Pancreas (tissue), 10 donors: ENCODE data around the gene IRX4. TPM values are rescaled to one million over a fixed set of nuclear protein-coding genes. Genes with fewer than 3 reads are reported as not detected.
A peak's percentile ranks its signal among the peaks of the same experiment; 100 is the strongest.

ENCODE experiments used
- ATAC-seq, 4 donors: fragments of 200-7000 bp; cut with Tn5 transposase; one replicate each; pipeline versions ENCODE4 v1.8.0 to v1.9.1; 2020; ENCODE audit warnings: mild to moderate bottlenecking in 4 of 4, moderate library complexity in 4 of 4
- DNase-seq, 6 donors: peaks; one replicate each; pipeline ENCODE4 v3.0.0-alpha.2; 2020
- FAIRE-seq: peaks from 2 replicates; lab custom pipeline; 2012; peaks lifted over from hg19 to GRCh38; lab: Jason Lieb, UNC
- H3K27ac ChIP-seq, 4 donors: fragments of 200-600 bp; sonication (generic); 1 replicate in 3 of 4; 2 replicates in 1 of 4; pipeline versions ENCODE4 v1.5.0 to v1.8.0; 2020
- H3K27me3 ChIP-seq, 4 donors: fragments of 200-600 bp; one replicate each; pipeline ENCODE4 v1.8.0; 2021
- H3K36me3 ChIP-seq, 3 donors: fragments of 200-600 bp; sonication (generic) in 1 of 3; one replicate each; pipeline versions ENCODE4 v1.5.0 to v1.8.0; 2020 to 2021
- H3K4me1 ChIP-seq, 3 donors: fragments of 200-600 bp; one replicate each; pipeline ENCODE4 v1.8.0; 2021
- H3K4me3 ChIP-seq, 4 donors: fragments of 200-600 bp; sonication (generic) in 2 of 4; one replicate each; pipeline versions ENCODE4 v1.5.0 to v1.8.0; 2020 to 2021
- H3K9me3 ChIP-seq, 4 donors: fragments of 200-600 bp; one replicate each; pipeline ENCODE4 v1.8.0; 2021
- CTCF ChIP-seq, 4 donors: fragments of 200-600 bp; sonication (generic) in 3 of 4; IDR thresholded peaks; one replicate each; pipeline versions ENCODE4 v1.5.0 to v1.8.0; 2021; ENCODE audit warnings: antibody characterized with exemption in 4 of 4
- WGBS, 2 donors: extraction: QIAGEN DNeasy Blood & Tissue Kit; methylation state at CpG; one replicate each; pipeline ENCODE4 v1.1.7; 2013; 5-methylcytosine and 5-hydroxymethylcytosine counted together
- intact Hi-C, 3 donors: fragments of 100-400 bp; cut with DNase I; formaldehyde crosslinking; loops; one replicate each; pipeline versions ENCODE4 v1.11.1 to v1.14.2; 2022
- polyA plus RNA-seq, 2 donors: library from polyadenylated mRNA; stranded (reverse); fragments of 200-250 nt; gene quantifications; one replicate each; pipeline ENCODE4 v1.2.3, GENCODE V29; 2013
- total RNA-seq, 6 donors: library from RNA; stranded (reverse); fragmentation: NEBNext Ultra II Directional in 4 of 6; extraction: Animal tissue kit (Norgen Biotek cat#: 25700) in 4 of 6; gene quantifications; one replicate each; pipeline versions ENCODE4 v1.2.1 to v1.2.4, GENCODE V29; 2021 to 2023
- donor health status: healthy with polysubstance abuse.
- donor health status: DM: no; HTN: no; CAD: no; lungs with moderate emphysema.
- donor health status: DM: no; HTN: no; CAD: no.
- donor health status: control.
- donor health status: control.
- donor health status: Bipolar disorder and iron deficiency.
- donor health status: DM: yes; HTN: yes; CAD: no.
- donor health status: DM: no; HTN: no; CAD: no.
- donor health status: DM: no; HTN: no; CAD: no.
- donor health status: DM: yes; HTN: yes; CAD: no.

The IRX4 gene
- total and polyA plus RNA-seq, 8 donors: 0.31 TPM; not detected in 7

GRCh38 chr5:1883925-1884677, 1.4 kb upstream of the IRX4 start:
- ATAC-seq (no peak), FAIRE-seq (no peak), DNase-seq (peak in 3 of 6 donors; percentile 7 to 41 (median 16))
- Histone ChIP-seq H3K4me1 (peaks cover 0 to 5% (median 0%) of the 10 kb centered on the region in 3 donors), H3K27me3 (peaks cover 0 to 50% (median 14%) of the 10 kb centered on the region in 4 donors), H3K4me3 (peak overlapping the region in 1 of 4 donors; percentile 35), H3K27ac (no peak overlapping the region), H3K9me3 (no peaks in the 10 kb centered on the region), H3K36me3 (no peaks in the 10 kb centered on the region)
- TF ChIP-seq CTCF (IDR thresholded peaks at IDR 0.05): no peak
- WGBS, 2 donors: 4 to 5% methylated on average over 42 to 49 of the region's 49 CpGs
- intact Hi-C loops: no loop called here

DNA sequence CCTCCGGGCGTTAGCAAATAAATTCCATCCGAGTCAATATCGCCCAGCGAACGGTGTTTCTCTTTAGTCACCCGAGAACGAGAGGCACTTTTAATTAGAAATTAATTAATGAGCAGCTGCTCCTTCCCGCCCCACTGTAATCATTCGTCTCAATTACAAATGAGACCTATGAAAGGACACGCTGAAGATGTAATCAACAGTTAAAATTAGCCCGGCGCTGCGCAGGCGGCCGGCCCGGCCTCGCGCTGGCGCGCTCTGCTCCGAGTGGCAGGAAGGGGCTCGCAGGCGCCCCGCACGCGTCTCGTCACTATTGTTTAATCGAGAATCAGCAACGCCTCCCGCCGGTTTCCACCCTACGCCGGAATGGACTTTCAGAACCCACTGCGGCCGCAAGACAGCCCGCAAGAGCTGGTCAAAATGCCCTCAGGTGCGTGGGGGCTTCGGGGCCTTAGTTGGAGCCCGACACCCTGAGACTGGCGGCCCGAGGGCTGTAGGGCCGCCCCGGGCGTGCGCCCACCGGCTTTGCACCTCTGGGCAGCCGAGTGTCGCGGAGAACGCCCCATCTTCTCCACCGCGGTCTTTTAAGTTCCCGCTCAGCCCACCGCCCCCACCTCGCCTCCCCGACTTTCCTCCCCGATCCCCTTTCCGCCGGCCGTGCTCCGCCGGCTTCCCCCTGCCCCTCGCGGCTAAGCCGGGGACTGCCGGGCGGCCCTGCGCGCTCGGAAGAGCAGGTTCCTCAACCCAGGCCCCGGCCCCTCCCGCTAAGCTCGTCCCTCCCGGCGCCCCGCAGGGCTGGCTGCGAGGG, 597 bp upstream of the IRX4 start:
- FAIRE-seq (no peak), DNase-seq (peak in 3 of 6 donors; percentile 14 to 63 (median 48)), ATAC-seq (peak in 3 of 4 donors; percentile 48 to 65 (median 56))
- Histone ChIP-seq H3K9me3 (no peaks in the 10 kb centered on the region), H3K36me3 (no peaks in the 10 kb centered on the region), H3K4me1 (peaks cover 0 to 5% (median 0%) of the 10 kb centered on the region in 3 donors), H3K27ac (no peak overlapping the region), H3K4me3 (peak overlapping the region in 3 of 4 donors; percentile 5 to 35 (median 24)), H3K27me3 (peaks cover 0 to 55% (median 14%) of the 10 kb centered on the region in 4 donors)
- TF ChIP-seq CTCF (IDR thresholded peaks at IDR 0.05): peak in 1 of 4 donors; percentile 8
- WGBS, 2 donors: 1% methylated on average over 77 to 78 of the region's 78 CpGs
- intact Hi-C loops: no loop called here

GRCh38 chr5:1881731-1882336, 891 bp downstream of the IRX4 start:
- 8% methylated on average over 49 to 59 of the region's 59 CpGs for WGBS, 2 donors
- peak overlapping the region in 2 of 4 donors; percentile 5 to 35 for H3K4me3 ChIP-seq
- no peak for ATAC-seq

DNA sequence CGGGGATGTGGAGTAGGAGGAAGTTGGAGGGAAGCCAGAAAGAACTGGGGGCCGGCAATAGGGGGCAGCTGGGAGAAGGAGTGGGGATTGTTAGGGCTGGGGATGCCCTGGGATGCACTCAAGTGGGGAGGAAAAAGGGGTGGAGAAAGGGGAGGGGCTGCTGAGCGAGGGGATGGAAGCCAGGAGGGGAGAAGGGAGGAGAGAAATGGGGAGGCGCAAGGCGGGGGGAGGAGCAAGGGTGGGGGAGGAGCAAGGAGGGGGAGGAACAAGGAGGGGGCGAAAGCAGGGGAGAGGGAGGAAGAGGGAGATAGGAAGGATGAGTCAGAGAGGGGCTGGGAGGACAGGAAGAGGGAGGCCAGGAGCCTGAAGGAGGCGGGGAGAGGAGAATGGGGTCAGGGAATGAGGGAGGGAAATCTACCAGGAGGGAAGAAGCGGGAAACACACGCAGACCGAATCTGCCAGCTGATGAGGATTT, 1.6 kb downstream of the IRX4 start:
- WGBS, 2 donors: 3 to 12% methylated on average over 8 to 10 of the region's 10 CpGs
- ATAC-seq (no peak), FAIRE-seq (no peak), DNase-seq (peak in 1 of 6 donors; percentile 16)
- TF ChIP-seq CTCF (IDR thresholded peaks at IDR 0.05): no peak
- intact Hi-C loops: no loop called here
- H3K4me3 ChIP-seq: no peak overlapping the region
- peaks cover 0 to 5% (median 0%) of the 10 kb centered on the region in 3 donors for H3K4me1 ChIP-seq
- peaks cover 0 to 69% (median 19%) of the 10 kb centered on the region in 4 donors for H3K27me3 ChIP-seq
- no peaks in the 10 kb centered on the region for H3K36me3 ChIP-seq
- H3K27ac ChIP-seq: no peak overlapping the region
- H3K9me3 ChIP-seq: no peaks in the 10 kb centered on the region

More at GRCh38 chr5:1881731-1882336, 891 bp downstream of the IRX4 start:
- H3K9me3 ChIP-seq: no peaks in the 10 kb centered on the region
- intact Hi-C loops: no loop called here
- no peak overlapping the region for H3K27ac ChIP-seq
- no peaks in the 10 kb centered on the region for H3K36me3 ChIP-seq
- DNase-seq (peak in 1 of 6 donors; percentile 65), FAIRE-seq (no peak)
- H3K4me1 ChIP-seq: peaks cover 0 to 5% (median 0%) of the 10 kb centered on the region in 3 donors
- H3K27me3 ChIP-seq: peaks cover 0 to 66% (median 16%) of the 10 kb centered on the region in 4 donors
- TF ChIP-seq CTCF (IDR thresholded peaks at IDR 0.05): no peak
